Effector memory CD4-positive, alpha-beta T cell (primary cell): ENCODE data around the gene MKRN2.

Source experiments
- DNase-seq, 3 donors: peaks; one replicate each; pipeline ENCODE4 v3.0.0-alpha.2; 2020
- H3K27ac ChIP-seq: 2 replicates; pipeline ENCODE4 v1.7.0; 2013; ENCODE audit warnings: mild to moderate bottlenecking, low read length, moderate library complexity; ENCODE audit not compliant: insufficient read depth, poor library complexity, severe bottlenecking
- H3K27me3 ChIP-seq: replicated peaks from 2 replicates; pipeline ENCODE4 v1.7.0; 2013; ENCODE audit warnings: mild to moderate bottlenecking, low read length; ENCODE audit not compliant: insufficient read depth, control insufficient read depth, poor library complexity, severe bottlenecking
- H3K36me3 ChIP-seq: 2 replicates; pipeline ENCODE4 v1.7.0; 2013; ENCODE audit warnings: mild to moderate bottlenecking, low read length, moderate library complexity; ENCODE audit not compliant: control insufficient read depth, insufficient read depth
- H3K4me1 ChIP-seq: 2 replicates; pipeline ENCODE4 v1.7.0; 2013; ENCODE audit warnings: low read length, mild to moderate bottlenecking; ENCODE audit not compliant: control insufficient read depth, insufficient read depth, poor library complexity, severe bottlenecking
- H3K4me3 ChIP-seq: 2 replicates; pipeline ENCODE4 v1.7.0; 2013; ENCODE audit warnings: low read length, low read depth, mild to moderate bottlenecking; ENCODE audit not compliant: insufficient read depth, poor library complexity, severe bottlenecking
- H3K9me3 ChIP-seq: 2 replicates; pipeline ENCODE4 v1.7.0; 2013; ENCODE audit warnings: mild to moderate bottlenecking, low read length, moderate library complexity; ENCODE audit not compliant: control insufficient read depth

The MKRN2 gene

GRCh38 chr3:12553921-12554391 is 2.9 kb upstream of the MKRN2 start:
- Histone ChIP-seq H3K36me3 (no peaks in the 10 kb centered on the region), H3K27ac (no peak overlapping the region), H3K4me3 (peak overlapping the region; percentile 48), H3K27me3 (peaks cover 8% of the 10 kb centered on the region), H3K4me1 (peaks cover 24% of the 10 kb centered on the region), H3K9me3 (no peaks in the 10 kb centered on the region)
- no peak for DNase-seq

DNA sequence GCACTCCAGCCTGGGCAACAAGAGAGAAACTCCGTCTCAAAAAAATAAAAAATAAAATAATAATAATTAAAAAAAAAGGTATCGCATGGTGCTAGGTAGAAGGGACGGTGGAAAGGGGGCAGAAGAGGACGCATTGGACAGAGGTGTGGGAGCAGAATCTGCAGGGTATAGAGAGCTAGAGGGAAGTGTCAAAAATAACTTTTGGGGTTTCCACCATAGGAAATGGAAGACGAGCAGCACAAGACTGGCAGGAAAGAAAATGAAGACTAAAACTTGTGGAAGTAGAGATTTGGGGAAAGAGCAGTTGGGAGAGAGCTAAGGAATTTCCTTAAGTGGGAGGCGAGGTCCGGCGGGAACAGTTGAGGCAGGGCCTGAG is 585 bp upstream of the MKRN2 start:
- H3K4me1 ChIP-seq = peaks cover 30% of the 10 kb centered on the region
- H3K36me3 ChIP-seq = no peaks in the 10 kb centered on the region
- H3K27me3 ChIP-seq = peaks cover 8% of the 10 kb centered on the region
- H3K9me3 ChIP-seq = no peaks in the 10 kb centered on the region
- DNase-seq = no peak
- H3K4me3 ChIP-seq = peak overlapping the region; percentile 81
- H3K27ac ChIP-seq = peak overlapping the region; percentile 27

GRCh38 chr3:12557473-12558100 is 700 bp downstream of the MKRN2 start:
- peak overlapping the region; percentile 81 for H3K4me3 ChIP-seq
- peak overlapping the region; percentile 85 for H3K27ac ChIP-seq
- no peaks in the 10 kb centered on the region for H3K9me3 ChIP-seq
- DNase-seq = no peak
- peaks cover 30% of the 10 kb centered on the region for H3K4me1 ChIP-seq
- H3K36me3 ChIP-seq = no peaks in the 10 kb centered on the region
- H3K27me3 ChIP-seq = peaks cover 8% of the 10 kb centered on the region

- no peak overlapping the region for H3K4me3 ChIP-seq
- H3K9me3 ChIP-seq = no peaks in the 10 kb centered on the region
- no peak overlapping the region for H3K27ac ChIP-seq
- no peaks in the 10 kb centered on the region for H3K36me3 ChIP-seq
- no peak for DNase-seq
- H3K27me3 ChIP-seq = peaks cover 4% of the 10 kb centered on the region
- H3K4me1 ChIP-seq = peaks cover 30% of the 10 kb centered on the region
Measured at GRCh38 chr3:12558706-12559105, 1.8 kb downstream of the MKRN2 start.

- H3K4me3 ChIP-seq = no peak overlapping the region
- H3K27ac ChIP-seq = no peak overlapping the region
- DNase-seq = no peak
- peaks cover 25% of the 10 kb centered on the region for H3K4me1 ChIP-seq
- H3K27me3 ChIP-seq = no peaks in the 10 kb centered on the region
- H3K36me3 ChIP-seq = no peaks in the 10 kb centered on the region
- no peaks in the 10 kb centered on the region for H3K9me3 ChIP-seq
Measured at GRCh38 chr3:12559520-12559919, 2.6 kb downstream of the MKRN2 start.

DNA sequence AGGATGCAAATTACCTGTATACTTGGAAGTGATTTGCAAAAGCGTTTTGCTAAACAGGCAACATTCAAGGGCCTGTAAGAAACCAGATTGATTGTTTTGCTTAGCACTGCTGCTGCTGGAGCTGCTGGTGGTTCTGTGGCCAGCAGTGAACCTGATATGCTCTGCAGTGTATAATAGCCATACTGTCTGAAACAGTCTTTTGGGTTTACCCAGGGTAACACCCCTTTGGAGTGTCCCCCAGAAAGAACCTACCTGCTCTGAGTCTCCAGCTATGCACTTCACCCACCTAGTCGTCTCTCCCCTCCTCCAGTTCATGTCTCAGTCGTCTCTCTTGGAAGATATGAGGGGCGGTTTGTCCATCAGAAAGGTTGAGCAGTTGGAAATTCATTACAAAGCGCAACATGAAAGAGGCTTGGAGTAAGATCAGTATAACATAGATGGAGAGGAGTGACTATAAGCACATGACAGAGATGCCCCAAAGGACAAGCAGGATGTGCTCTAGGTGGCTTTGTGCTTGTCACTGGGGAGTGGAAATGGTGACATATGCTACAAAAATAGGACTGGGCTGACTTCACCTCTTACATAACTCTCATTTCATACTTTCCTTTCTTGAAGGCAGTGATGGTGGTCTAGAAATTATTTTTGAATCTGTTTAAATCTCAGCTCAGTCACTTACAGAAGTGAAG is 3.8 kb downstream of the MKRN2 start:
- Histone ChIP-seq H3K4me3 (no peak overlapping the region), H3K27ac (no peak overlapping the region), H3K9me3 (no peaks in the 10 kb centered on the region), H3K27me3 (no peaks in the 10 kb centered on the region), H3K36me3 (no peaks in the 10 kb centered on the region), H3K4me1 (peaks cover 25% of the 10 kb centered on the region)
- no peak for DNase-seq

DNA sequence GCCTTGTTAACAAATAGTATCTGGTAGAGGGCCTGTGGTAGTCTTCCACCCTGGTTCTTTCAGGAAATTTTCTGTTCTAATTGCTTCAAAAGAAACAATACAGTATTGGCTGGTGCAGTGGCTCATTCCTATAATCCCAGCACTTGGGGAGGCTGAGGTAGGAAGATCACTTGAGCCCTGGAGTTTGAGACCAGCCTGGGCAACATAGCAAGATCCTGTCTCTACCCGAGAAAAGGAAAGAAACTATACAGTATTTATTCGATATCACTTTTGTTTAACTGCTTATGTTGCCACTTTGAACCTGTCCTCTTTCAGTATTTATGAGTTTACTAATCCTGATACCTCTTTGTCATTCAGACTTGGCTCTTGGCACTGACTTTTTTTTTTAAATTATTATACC is 4.5 kb downstream of the MKRN2 start:
- no peaks in the 10 kb centered on the region for H3K9me3 ChIP-seq
- no peak overlapping the region for H3K27ac ChIP-seq
- no peak overlapping the region for H3K4me3 ChIP-seq
- no peak for DNase-seq
- no peaks in the 10 kb centered on the region for H3K27me3 ChIP-seq
- H3K36me3 ChIP-seq = no peaks in the 10 kb centered on the region
- peaks cover 21% of the 10 kb centered on the region for H3K4me1 ChIP-seq

DNA sequence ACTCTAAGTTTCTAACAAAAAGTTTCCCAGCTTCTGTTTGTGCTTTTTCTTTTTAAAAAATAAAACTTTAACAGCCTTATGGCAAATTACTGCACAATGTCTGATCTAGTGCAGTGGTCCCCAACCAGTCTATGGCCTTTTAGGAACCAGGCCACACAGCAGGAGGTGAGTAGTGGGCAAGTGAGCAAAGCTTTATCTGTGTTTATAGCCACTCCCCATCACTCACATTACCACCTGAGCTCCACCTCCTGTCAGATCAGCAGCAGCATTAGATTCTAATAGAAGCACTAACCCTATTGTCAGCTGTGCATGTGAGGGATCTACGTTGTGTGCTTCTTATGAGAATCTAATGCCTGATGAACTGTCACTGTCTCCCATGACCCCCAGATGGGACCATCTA is 5.6 kb downstream of the MKRN2 start:
- H3K4me3 ChIP-seq = no peak overlapping the region
- no peaks in the 10 kb centered on the region for H3K27me3 ChIP-seq
- no peak overlapping the region for H3K27ac ChIP-seq
- no peaks in the 10 kb centered on the region for H3K36me3 ChIP-seq
- no peak for DNase-seq
- peaks cover 19% of the 10 kb centered on the region for H3K4me1 ChIP-seq
- no peaks in the 10 kb centered on the region for H3K9me3 ChIP-seq

DNA sequence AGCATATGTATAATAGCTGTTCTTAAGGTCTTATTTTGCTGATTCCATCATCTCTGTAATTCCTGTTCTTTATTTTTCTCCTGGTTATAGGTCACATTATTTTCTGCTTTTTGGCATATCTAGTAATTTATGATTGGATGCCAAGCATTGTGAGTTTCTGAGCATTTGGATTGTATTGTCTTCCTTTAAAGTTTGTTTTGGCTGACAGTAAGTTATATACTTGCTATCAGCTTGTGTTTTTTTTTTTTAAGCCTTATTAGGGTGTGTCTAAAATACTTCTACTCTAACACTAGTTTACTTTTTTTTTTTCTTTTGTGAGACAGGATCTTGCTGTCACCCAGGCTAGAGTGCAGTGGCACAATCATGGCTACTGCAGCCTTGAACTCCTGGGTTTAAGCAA is 10.1 kb downstream of the MKRN2 start:
- H3K27ac ChIP-seq = no peak overlapping the region
- H3K36me3 ChIP-seq = peaks cover 25% of the 10 kb centered on the region
- H3K27me3 ChIP-seq = no peaks in the 10 kb centered on the region
- no peaks in the 10 kb centered on the region for H3K9me3 ChIP-seq
- no peaks in the 10 kb centered on the region for H3K4me1 ChIP-seq
- no peak for DNase-seq
- no peak overlapping the region for H3K4me3 ChIP-seq

- no peaks in the 10 kb centered on the region for H3K27me3 ChIP-seq
- no peak overlapping the region for H3K4me3 ChIP-seq
- H3K27ac ChIP-seq = no peak overlapping the region
- no peaks in the 10 kb centered on the region for H3K9me3 ChIP-seq
- no peak for DNase-seq
- H3K4me1 ChIP-seq = no peaks in the 10 kb centered on the region
- H3K36me3 ChIP-seq = peaks cover 38% of the 10 kb centered on the region
Measured at GRCh38 chr3:12568747-12569146, 11.9 kb downstream of the MKRN2 start.
